Stimulated activated CD4-positive, alpha-beta T cell treated with anti-CD3 and anti-CD28 coated beads, TNF-alpha, amount 100 ng/mL, for 4 hours (primary cell): ENCODE measurements around the gene GAS1.

ENCODE experiments used
- DNase-seq, 3 experiments: peaks; one replicate each; pipeline ENCODE4 v3.0.0-alpha.2; 2020; ENCODE audit warnings: low read depth in 3 of 3

The GAS1 gene

DNA sequence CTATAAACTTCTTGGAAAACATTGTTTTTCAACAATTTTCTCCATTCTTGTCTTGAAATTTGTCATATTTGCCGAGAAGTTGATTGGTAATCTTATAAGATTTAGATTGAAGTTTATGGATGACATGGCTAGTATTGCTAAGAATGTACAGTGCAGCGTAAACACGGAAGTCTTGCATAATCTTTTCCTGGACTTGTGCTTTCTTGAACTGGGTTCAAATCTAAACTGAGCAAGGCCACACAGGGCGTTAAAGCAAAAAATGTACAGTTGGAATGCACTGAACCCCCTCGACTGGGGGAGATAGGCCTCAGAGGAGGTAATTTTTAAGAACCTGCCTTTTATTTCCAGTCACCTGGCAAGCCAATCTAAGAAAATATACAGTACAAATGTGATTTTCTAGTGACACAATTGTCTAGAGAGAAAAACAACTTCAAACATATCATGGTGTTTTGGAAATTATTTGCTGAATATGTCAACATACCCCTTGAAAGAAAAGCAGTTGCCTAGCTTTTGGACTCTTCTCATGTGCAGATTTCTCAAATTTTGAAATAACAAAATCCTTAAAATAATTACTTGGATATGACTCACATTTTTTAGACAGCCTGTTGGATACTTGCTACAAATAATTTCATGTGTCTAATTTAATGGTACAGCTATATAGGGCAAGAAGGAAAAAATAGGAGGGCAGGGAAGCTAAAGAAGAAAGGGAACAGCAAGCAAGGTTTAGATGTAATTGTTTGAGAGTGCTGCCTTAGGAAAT lies 18.5 kb upstream of the GAS1 start:
- DNase-seq = no peak

DNA sequence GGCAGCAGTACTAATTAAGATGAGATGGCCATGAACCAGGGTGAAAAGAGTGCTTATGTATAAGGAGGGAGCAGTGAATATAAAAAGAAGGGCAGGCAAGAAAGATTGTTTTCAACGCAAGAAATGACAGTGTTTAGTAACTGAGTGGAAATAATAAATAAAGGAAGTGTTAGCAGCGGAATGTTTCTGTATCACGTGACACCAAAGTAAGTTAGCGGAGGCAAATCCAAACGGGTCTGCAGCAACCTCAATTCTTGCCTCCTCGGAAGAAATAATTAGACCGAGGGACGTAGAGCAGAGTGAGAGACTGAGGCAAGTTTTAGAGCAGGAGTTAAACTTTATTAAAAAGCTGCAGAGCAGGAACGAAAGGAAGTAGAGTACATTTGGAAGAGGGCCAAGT lies 15.4 kb upstream of the GAS1 start:
- no peak for DNase-seq

DNA sequence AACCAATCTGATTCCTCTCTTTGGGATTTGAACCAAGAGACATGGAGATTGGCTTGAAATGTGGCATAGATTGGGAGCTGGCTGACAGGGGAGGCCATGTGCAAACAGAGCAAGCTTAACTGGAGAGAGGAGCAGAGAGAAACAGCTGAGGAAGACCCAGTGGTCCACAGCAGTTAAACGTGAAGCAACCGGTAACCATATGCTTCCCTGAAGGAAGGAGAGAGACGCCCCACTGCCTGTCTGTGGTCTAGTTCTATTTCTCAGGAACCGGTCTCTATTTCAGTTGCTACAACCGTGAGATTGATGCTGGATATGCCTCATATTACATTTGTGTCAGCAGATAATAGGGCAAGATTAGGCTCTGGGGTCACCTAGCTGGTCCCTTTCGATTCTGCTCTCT lies 13.6 kb upstream of the GAS1 start:
- no peak for DNase-seq

DNA sequence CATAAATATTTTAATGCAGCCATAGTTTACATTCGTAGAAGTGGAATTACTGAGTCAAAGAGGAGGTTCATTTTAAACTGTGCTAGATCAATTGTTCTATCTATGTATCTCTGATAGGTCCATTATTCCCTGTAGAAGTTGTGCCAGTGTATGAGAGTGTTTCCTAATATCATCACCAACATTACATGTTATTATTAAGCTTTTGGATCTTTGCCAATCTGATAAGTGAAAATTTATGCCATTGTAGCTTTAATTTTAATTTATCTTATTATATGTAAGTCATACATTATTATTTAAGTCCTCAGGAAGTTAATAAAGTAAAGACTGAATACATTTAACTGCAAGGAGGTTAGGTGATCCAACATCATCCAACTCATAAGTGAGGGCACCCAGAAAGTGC lies 10.9 kb upstream of the GAS1 start:
- DNase-seq = no peak

DNA sequence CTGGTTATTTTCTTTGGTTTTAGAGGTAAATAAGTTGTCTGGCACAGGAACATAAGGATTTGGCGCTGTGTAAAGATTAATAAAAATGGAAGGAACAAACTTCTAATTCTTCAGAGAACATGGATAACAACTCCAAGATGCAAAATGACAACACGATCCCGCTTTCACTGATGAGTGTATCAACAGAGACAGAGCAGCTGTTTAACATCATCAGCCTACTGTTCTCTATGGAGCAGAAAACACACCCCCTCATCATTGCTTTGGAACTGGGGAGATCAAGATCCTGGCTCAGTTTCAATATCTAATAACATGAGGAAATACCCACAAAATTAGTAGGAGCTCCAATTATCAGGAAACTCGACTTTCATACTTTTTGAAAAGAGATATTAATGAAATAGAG lies 8.3 kb upstream of the GAS1 start:
- DNase-seq = no peak

DNA sequence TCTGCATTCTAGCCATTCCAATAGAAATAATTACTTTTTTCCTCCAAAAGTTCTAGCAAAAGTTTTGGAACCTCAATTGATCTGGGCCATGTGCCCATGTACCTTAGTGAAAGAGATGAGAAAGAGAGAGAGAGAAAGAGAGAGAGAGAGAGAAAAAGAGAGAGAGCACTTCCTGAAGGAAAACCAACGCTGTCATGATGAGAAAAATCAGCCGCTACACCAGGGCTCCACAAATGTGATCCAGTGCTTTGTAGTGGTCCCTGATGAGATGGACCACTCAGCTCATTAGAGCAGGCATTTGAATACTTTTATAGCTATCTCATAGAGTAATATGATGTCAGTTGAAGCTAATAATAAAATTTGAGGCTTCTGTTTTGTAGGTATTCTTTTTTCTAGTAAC lies 7.7 kb upstream of the GAS1 start:
- no peak for DNase-seq

DNA sequence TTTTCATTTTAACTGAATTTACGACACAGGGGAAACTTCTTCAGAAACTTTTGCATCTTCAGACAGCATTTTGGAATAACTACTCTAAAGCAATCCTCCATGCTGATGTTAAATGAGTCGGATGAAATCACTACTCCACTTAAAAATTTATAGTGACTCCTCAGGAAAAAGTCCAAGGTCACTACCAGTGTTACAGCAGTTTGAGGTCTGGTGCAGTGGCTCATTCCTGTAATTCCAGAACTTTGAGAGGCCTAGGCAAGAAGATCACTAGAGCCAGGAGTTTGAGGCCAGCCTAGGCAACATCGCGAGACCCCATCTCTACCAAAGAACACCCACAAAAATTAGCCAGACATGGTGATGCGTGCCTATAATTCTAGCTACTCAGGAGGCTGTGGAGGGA lies 5.9 kb upstream of the GAS1 start:
- DNase-seq = no peak

DNA sequence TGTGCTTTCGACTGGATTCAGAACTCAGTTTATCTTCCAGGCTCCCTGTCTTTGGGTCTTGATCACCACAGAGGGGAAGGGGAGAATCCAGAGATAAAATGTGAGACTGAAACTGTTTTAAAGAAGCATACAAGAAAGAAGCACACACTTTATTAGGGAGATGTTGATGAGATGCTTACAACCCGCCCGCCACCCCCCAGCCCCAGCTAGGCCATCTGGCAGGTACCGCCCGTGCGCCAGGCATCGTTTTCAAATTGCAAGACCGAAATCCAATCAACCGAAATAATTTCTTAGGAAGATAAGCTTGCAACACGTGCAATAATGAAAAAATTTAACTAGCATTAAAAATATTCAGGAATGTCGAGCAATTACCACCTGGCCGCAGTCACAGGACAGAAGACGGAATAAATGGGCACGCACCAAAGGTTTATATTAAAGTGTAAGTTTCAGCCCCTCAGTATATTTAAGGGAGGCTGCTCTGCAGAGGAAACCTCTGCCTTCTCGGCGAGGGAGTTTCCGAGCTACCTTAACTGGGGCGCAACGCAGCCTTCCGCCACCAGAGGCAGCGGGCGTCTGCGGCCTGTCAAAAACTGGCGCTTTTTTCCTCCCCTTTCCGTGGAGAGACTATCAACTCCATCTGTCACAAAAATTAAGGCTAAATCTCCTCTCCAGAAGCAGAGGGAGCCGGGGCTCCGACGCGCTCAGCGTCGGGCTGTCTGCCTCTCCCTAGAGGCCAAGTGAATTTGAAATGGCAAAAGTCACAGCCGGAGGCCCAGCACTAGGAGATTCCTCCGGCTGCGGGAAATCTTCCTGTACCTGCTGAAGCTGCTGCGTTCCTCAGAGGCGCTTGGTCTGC lies 996 bp upstream of the GAS1 start:
- DNase-seq = peak; percentile 51 to 55 (median 53)

DNA sequence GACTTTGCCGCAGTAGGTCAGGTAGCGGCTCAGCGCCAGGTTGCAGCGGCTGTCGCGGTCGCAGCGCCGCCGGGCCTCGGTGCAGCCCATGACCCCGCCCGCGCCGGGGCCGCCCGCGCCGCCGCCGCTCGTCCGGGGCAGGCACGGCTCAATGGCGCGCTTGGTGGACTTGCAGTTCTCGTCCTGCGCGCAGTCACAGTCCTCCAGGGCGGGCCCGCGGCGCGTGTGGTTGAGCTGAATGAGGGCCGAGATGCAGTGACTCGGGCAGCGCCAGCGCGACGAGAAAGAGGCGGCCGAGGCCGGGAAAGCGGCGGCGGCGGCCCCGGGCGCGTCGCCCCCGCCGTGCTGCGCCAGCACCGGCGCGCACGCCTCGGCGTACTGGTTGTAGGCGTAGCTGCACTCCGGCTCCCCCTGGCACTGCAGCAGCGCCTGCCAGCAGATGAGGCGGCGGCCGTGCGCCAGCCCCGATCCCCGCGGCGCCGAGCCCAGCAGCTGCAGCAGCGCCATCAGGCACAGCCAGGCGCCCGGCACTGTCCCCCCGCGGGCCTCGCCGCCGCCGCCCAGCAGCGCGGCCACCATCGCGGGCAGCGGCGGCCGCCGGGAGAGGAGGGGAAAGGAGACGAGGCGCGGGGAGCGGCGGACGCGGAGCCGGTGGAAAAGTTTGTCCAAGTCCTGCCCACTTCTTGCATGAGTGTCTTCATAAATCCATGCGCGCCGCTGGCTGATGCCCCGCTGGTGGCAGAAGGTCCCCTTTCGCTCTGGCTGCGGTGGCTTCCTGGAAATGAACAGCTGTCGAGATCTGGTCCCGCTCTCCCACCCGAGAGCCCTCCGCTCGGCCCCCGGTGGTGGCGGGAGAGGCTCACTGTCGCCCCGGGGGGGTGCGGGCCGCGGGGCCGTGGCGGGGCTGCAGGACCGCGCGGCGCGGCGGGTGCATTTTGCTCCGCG lies 833 bp downstream of the GAS1 start:
- peak; percentile 27 to 48 (median 44) for DNase-seq

DNA sequence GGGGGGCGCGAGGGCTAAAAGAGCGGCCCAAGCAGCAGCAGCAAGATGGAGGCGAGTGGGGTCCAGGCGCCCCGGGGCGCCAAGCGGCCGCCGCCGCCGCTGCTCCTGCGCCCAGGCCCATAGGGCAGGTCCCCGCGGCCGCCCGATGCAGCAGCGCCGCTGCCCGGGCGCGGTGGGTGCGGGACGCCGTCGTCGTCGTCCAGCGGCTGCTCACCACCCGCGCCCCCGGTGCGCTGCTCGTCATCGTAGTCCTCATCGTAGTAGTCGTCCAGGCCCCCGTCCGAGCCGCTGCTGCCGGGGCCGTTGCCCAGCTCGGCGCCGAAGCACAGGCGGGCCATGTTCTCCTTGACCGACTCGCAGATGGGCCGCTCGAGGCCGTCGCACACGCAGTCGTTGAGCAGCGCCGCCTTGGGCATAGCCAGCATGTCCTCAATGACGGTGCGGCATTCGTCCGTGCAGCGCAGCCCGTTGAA lies 1.5 kb downstream of the GAS1 start:
- no peak for DNase-seq

DNA sequence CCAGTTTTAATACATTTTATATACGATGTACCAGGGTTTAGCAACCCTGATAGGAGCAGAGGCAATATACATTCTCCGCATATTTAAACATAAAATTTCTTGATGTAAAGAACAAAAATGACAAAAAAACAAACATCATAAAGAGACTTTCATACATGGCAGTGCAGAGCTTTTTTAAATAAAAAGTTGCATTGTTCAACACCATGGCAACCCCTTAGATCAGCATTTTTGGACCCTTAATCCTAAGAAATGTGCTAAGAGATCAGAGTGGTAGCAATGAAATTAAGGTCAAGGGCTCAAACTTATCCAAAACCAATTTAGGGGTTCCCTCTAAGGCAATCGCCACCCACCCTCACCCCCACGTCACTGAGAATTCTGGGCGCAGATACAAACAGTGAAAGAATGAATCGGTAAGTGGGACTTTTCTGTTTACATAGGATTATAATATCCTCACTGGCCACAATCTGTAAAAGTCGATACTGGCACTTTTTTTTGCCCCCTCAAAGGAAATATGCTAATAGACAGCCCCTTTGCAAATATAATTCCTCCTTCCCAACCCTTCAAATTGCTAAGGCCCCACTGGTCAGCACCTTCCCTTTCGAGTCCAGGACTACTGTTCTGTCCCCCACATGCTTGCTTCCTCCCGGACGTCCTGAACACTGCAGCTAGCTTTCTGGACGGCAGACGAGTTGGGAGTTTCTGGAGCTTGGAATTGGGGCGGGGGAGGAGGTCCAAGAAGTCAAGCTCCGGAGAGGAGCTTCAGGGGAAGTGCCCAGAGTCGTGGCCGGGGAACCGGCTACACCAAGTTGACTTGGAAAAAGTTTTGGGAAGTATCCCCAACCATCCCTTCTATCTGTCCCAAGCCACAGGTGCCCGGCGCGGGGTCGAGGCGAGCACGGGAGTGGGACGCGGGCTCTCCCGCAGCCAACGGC lies 2.2 kb downstream of the GAS1 start:
- DNase-seq = no peak

DNA sequence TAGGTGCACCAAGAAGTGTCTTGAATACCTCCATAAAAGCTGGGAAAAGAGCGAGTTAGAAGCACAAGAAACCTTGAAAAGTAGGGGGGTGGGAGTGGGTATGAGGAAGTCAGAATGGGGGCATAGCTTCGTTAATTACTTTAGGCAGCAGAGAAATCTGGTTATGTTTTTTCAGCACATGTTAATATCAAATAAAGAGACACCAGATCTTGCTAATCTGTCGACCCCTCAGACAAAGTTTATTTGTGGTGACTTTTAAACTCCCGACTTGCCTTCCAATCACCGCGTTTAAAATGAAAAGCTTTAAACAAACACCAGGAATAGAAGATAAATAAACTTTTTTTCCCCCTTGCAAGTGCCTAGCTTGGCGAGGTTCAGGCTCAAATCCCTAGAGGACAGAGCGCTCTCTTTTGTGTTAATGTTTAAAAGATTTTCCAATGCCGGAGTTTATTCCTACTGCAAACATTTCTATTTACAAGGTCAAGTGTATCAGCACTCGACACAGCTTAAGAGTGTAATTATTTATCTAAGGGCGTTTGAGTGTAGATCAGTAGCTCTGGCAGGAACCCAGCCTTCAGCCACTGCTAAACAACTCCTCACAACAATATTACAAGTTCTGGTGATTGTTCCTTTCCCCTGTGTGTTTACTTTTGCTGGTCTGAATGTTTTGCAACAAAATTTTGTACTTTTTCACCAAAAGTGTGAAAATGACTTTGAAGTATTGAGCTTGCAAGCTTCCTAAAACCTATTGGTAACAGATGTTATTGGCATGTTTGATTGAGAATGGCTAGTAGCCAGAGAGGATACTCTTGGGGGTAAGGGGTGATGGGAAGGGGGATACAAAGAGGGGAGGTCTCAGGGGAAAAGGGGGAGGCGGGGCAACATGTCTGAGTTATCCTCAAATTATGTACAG lies 3.8 kb downstream of the GAS1 start:
- DNase-seq = no peak

DNA sequence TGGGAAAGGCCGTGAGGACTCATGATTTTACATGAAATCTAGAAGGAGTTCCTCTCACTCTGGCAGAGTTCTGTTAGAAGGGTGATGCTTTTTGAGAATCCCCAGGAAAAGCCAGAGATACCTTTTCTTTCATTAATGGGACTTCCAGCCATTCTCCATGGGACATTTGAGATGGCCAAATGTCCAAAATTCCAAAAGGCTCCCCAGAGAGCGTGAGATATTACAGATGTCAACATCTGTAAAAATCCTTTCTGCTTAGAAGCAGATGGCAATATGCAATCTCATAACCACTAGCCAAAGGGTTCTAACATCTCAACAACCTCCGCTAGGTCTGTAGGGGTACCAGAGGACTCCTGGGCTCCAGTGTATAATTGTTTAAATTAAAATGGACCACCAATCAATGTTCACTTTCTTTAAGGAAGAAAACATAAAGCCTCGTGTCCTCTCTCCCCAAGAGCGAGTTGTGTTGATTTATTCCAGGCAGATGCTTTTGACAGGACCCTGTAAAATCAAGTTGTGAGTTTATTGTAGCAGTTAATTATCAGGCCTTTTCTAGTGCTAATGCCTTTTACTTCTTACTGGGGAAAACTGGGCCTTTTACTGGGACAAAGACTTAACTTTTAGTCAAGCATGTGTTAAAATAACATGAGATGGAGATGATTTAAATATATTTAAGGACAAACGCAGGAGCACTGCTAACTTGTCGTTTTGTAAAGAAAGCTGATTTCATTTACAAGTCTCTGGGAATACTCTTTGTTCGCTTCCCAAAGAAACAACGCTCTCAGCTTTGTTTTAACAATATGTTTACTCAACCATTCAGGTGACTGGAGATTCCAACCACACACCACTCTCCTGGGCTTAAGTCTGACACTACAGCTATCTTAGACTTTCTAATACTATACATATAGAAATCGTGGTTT lies 4.8 kb downstream of the GAS1 start:
- no peak for DNase-seq

DNA sequence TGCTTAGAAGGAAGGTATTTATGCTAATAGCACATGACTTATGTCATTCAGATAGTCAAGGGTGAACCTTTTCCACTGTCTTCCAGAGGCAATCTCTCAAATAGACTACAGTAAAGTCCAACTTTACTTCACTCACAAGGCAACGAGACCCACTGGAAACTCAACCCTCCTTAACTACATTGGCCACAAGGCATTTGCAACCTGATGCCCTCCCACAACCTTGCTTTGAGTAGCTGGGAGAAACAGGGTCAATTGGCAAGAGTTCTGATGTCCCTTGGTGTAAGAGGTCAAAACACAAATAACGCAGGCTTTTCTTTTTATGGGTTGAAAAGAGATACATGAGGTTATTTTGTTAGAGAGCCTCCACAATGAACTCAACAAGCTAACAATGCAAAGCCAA lies 6.1 kb downstream of the GAS1 start:
- DNase-seq = no peak

DNA sequence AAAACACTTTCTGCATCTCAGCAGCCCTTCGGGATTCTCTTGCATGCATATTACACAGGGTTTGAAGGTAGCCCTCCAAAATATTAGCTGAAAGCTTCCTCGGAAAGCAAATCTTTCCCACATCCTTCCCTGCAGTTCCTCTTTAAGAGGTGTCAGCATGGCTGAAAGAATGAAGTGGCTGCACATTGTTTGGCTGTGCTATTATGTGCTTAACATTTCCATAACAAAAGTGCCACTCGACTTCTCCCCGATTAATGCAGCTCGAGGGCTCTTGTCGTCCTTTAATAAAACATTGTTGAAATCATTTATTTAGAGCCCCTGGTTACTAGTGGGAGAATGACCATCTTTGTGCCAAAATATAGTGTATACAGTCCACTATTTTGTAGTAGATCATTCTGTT lies 6.5 kb downstream of the GAS1 start:
- no peak for DNase-seq

DNA sequence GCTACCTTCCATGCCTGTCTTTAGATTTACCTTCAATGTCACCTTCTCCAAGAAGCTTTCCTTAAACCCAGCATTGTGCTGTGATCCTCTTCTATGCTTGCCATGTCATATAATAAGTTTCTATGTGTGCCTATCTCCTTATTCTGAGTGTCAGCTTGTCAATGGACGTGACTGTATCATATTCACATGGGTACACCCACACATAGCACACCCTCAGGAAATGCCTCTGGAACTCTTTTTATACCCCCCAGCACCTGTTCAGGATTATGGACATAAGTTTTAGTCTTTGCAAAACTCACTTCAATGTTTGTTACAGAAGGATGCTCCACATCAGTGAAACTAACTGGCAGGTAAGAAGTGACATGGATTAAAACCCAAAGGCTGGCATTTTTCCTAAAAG lies 7.4 kb downstream of the GAS1 start:
- DNase-seq = no peak

DNA sequence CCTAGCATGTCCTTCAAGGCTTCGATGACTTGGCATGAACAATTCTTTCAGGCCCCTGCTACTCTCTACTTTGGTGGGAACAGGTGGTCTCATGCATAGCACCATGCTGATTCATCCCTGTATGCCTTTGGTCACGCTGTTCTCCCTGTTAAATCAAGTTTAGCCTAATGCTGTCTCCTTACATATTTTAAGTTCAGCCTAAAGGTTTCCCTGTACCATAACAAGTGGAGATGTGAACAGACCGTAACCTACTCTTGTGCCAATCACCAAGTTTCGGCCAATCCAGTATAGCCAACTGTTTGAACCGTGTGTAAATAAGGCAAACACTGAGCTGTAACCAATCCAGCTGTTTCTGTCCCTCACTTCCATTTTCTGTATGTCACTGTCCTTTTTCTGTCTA lies 8.0 kb downstream of the GAS1 start:
- no peak for DNase-seq

DNA sequence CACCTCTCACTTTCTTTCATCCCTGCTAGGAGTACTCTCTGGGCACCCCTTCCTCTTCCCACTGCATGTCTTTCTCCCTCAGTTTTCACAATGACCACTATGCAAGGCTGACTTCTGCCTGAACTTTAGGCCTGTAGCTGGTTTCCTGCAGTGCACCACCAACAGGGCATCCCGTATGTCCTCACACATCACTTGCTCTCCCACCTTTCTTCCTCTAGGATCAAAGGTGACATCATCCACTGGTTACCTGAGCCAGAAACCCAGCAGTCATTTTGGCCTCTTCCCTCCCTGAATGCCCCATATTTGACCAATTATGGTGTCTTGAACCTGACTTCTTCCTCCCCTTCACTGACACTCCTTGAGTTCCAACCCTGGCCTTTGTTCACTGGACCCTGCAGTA lies 8.5 kb downstream of the GAS1 start:
- no peak for DNase-seq

DNA sequence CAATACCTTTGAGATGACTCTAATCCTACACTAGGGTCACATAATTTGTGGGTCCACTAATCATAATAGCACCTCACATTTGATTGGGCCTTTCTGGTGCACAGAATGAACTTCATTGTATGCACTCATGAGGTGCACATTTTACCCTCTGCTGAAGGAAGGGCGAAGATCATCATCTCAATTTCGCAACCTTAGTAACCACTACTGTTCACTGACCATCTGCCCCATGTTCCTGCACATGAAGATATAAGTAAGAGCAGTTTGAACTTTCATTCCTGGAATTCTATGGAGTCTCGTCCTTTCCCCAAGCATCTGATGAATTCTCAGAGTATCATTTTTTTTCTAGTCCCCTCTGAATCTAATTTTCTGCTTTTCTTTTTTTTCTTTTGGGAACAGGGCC lies 21.2 kb downstream of the GAS1 start:
- DNase-seq = no peak
